Neural cell (in vitro differentiated cells): ENCODE data around the gene ELANE.

Source experiments
- CTCF ChIP-seq: fragments of 450-650 bp; IDR thresholded peaks from 2 replicates; pipeline ENCODE4 v1.5.1; 2014; ENCODE audit warnings: antibody characterized with exemption, mild to moderate bottlenecking, moderate library complexity; ENCODE audit not compliant: poor library complexity, severe bottlenecking
- EP300 ChIP-seq: fragments of 450-650 bp; conservative IDR thresholded peaks from 2 replicates; pipeline ENCODE4 v1.6.1; 2014; ENCODE audit warnings: antibody characterized with exemption, mild to moderate bottlenecking, moderate library complexity; ENCODE audit not compliant: poor library complexity, severe bottlenecking

- TF ChIP-seq CTCF, result no peak
- TF ChIP-seq EP300, result no peak
Measured at GRCh38 chr19:903266-903797, 51.2 kb downstream of the ELANE start.
